ENCODE results near the gene SERINC2.
A peak's percentile ranks its signal among the peaks of the same experiment; 100 is the strongest.

The SERINC2 gene

DNA sequence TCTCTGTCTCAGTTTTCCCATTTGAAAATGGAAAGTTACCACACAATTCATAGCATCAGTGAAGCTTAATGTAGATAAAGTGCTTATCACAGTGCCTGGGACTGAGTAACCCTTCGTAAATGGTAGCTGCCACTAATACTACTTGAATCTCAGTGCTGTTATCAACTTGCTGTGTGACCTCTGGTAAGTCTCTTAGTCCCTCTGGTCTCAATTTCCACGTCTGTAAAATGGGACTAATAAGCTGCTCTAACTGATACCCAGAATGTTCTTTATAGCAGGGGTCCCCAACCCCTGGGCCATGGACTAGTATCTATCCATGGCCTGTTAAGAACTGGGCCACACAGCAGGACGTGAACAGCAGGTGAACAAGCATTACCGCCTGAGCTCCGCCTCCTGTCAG lies 7.7 kb downstream of the SERINC2 start:
- no peak for DNase-seq (ENCODE audit: low read depth)
- TF ChIP-seq CTCF (IDR thresholded peaks at IDR 0.05; ENCODE audit: low read depth, low read length, missing control alignments) = no peak
- H3K4me3 ChIP-seq (ENCODE audit: low read depth, low read length) = no peak overlapping the region

DNA sequence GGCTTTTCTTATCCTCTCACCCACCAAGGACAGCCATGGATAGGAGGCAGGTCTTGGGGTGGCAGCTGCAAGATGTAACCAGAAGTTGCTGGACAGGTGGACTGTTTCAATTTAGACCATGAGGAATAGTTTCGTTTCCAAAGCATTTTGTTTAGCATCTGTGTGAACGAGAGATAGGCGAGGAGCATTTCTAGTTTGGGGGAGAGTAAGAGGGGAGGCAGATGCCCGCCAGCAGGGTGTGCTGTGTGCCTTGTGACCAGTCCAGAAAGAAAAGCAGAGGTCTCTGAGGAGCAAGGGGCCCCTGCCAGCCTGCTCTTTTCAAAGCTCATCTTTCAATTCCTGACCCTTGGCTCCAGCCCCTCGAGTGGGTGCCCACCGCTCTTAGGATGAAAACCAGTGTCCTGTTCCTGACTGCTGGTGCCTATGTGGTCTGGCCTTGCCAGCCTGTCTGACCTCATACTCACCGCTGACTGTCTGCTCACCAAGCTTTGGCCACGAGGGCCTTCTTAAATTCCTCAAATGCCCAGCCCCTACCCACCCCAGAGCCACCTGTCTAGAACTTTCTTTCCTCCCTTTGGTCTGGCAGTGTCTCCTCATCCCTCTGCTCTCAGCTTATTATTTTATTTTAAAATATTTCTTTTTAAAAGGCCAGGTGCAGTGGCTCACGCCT lies 8.5 kb downstream of the SERINC2 start:
- no peak for DNase-seq (ENCODE audit: low read depth)

GRCh38 chr1:31422505-31423319 lies 9.7 kb downstream of the SERINC2 start:
- DNase-seq (ENCODE audit: low read depth) = peak; percentile 38
- peak; percentile 99 for TF ChIP-seq CTCF (IDR thresholded peaks at IDR 0.05; ENCODE audit: low read depth, low read length, missing control alignments)
- no peak overlapping the region for H3K4me3 ChIP-seq (ENCODE audit: low read depth, low read length)

More for the DNA sequence above, 8.5 kb downstream of the SERINC2 start:
- no peak overlapping the region for H3K4me3 ChIP-seq (ENCODE audit: low read depth, low read length)
- peak; percentile 58 for TF ChIP-seq CTCF (IDR thresholded peaks at IDR 0.05; ENCODE audit: low read depth, low read length, missing control alignments)

GRCh38 chr1:31423418-31423947 lies 10.5 kb downstream of the SERINC2 start:
- H3K4me3 ChIP-seq (ENCODE audit: low read depth, low read length) = no peak overlapping the region; the same call in 1 of the 2 replicates
- no peak for TF ChIP-seq CTCF (IDR thresholded peaks at IDR 0.05; ENCODE audit: low read depth, low read length, missing control alignments)

DNA sequence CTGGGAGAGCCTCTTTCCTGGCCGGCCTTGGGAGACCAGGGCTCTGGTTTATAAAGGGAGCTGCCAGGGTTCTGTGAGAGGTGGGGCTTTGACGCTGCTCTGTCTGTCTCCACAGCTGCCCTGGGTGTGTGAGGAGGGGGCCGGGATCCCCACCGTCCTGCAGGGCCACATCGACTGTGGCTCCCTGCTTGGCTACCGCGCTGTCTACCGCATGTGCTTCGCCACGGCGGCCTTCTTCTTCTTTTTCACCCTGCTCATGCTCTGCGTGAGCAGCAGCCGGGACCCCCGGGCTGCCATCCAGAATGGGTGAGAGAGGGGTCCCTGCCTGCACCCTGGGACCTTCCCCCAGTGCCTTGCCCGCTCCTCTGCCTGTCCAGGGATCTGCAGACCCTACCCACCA lies 11.6 kb downstream of the SERINC2 start:
- no peak overlapping the region for H3K4me3 ChIP-seq (ENCODE audit: low read depth, low read length)
- DNase-seq (ENCODE audit: low read depth) = no peak
- no peak for TF ChIP-seq CTCF (IDR thresholded peaks at IDR 0.05; ENCODE audit: low read depth, low read length, missing control alignments)

More at GRCh38 chr1:31423418-31423947, 10.5 kb downstream of the SERINC2 start:
- peak; percentile 69 for DNase-seq (ENCODE audit: low read depth)

GRCh38 chr1:31425301-31426081 lies 12.5 kb downstream of the SERINC2 start:
- TF ChIP-seq CTCF (IDR thresholded peaks at IDR 0.05; ENCODE audit: low read depth, low read length, missing control alignments) = no peak
- no peak overlapping the region for H3K4me3 ChIP-seq (ENCODE audit: low read depth, low read length)
- DNase-seq (ENCODE audit: low read depth) = no peak
